Activated naive CD4-positive, alpha-beta T cell treated with anti-CD3 and anti-CD28 coated beads, Interleukin-2, amount 10 ng/mL, durations not matched to agents 7 days and 5 days (primary cell): Measurements from ENCODE around the gene EIF6.
A peak's percentile ranks its signal among the peaks of the same experiment; 100 is the strongest.
"Not testable (repeated sequence)": the region's sequence is repeated elsewhere in the genome, so short reads cannot be mapped to it uniquely, and the experiment has no call there.

ENCODE experiments used
- CTCF ChIA-PET: fragments of 350-600 bp; sonication (Branson Sonifier 250); formaldehyde crosslinking; loops from one replicate; lab custom pipeline; 2021; ENCODE audit warnings: antibody characterized with exemption; lab: Charles Lee
- DNase-seq: peaks from one replicate; pipeline ENCODE4 v3.0.0-alpha.2; 2020
- H3K27ac Mint-ChIP-seq: one replicate; pipeline ENCODE4 v1.8.0; 2021; ENCODE audit warnings: mild to moderate bottlenecking, moderate library complexity, mixed read lengths
- H3K27me3 Mint-ChIP-seq: one replicate; pipeline ENCODE4 v1.8.0; 2021; ENCODE audit warnings: mild to moderate bottlenecking, mixed read lengths
- H3K36me3 Mint-ChIP-seq: one replicate; pipeline ENCODE4 v1.8.0; 2021; ENCODE audit warnings: mixed read lengths
- H3K4me1 Mint-ChIP-seq: one replicate; pipeline ENCODE4 v1.8.0; 2021; ENCODE audit warnings: mixed read lengths
- H3K4me3 Mint-ChIP-seq: one replicate; pipeline ENCODE4 v1.8.0; 2021; ENCODE audit warnings: mild to moderate bottlenecking, moderate library complexity, mixed read lengths
- H3K9me3 Mint-ChIP-seq: one replicate; pipeline ENCODE4 v1.8.0; 2021; ENCODE audit warnings: mixed read lengths

EIF6 gene

GRCh38 chr20:35319192-35319870 is 34.8 kb upstream of the EIF6 start:
- Mint-ChIP-seq H3K27me3 (no peaks in the 10 kb centered on the region), H3K9me3 (no peaks in the 10 kb centered on the region), H3K4me1 (peaks cover 32% of the 10 kb centered on the region), H3K36me3 (peaks cover 3% of the 10 kb centered on the region), H3K27ac (no peak overlapping the region), H3K4me3 (no peak overlapping the region)
- DNase-seq = no peak
- CTCF ChIA-PET = interaction anchor here (2.5 to 5.1 kb wide), 2 partner anchors 10 to 15 kb away, joined by 16 to 18 read pairs; no protein-coding TSS in a partner anchor

GRCh38 chr20:35318502-35319157 is 34.1 kb upstream of the EIF6 start:
- Mint-ChIP-seq H3K27me3 (no peaks in the 10 kb centered on the region), H3K4me3 (no peak overlapping the region), H3K36me3 (peaks cover 5% of the 10 kb centered on the region), H3K4me1 (peaks cover 34% of the 10 kb centered on the region), H3K9me3 (no peaks in the 10 kb centered on the region), H3K27ac (peak overlapping the region; percentile 42)
- CTCF ChIA-PET = interaction anchor here (1.0 to 5.1 kb wide), 5 partner anchors 11 to 129 kb away, joined by 3 to 18 read pairs (median 16); no protein-coding TSS in a partner anchor
- DNase-seq = no peak

GRCh38 chr20:35317416-35318210 is 33.0 kb upstream of the EIF6 start:
- no peak overlapping the region for H3K27ac Mint-ChIP-seq
- DNase-seq = no peak

GRCh38 chr20:35316086-35316485 is 31.5 kb upstream of the EIF6 start:
- H3K9me3 Mint-ChIP-seq = no peaks in the 10 kb centered on the region
- H3K27ac Mint-ChIP-seq = no peak overlapping the region
- H3K4me1 Mint-ChIP-seq = peaks cover 49% of the 10 kb centered on the region
- no peak overlapping the region for H3K4me3 Mint-ChIP-seq
- peaks cover 10% of the 10 kb centered on the region for H3K36me3 Mint-ChIP-seq
- CTCF ChIA-PET = no interaction called here
- H3K27me3 Mint-ChIP-seq = no peaks in the 10 kb centered on the region
- DNase-seq = no peak

More at GRCh38 chr20:35317416-35318210, 33.0 kb upstream of the EIF6 start:
- CTCF ChIA-PET = interaction anchor here (1.0 to 5.1 kb wide), 5 partner anchors 10 to 131 kb away, joined by 3 to 18 read pairs (median 16); no protein-coding TSS in a partner anchor
- no peak overlapping the region for H3K4me3 Mint-ChIP-seq
- no peaks in the 10 kb centered on the region for H3K9me3 Mint-ChIP-seq
- no peaks in the 10 kb centered on the region for H3K27me3 Mint-ChIP-seq
- H3K4me1 Mint-ChIP-seq = peaks cover 36% of the 10 kb centered on the region
- H3K36me3 Mint-ChIP-seq = peaks cover 7% of the 10 kb centered on the region

- not testable (repeated sequence) for H3K27ac Mint-ChIP-seq, H3K9me3 Mint-ChIP-seq, DNase-seq, H3K4me3 Mint-ChIP-seq, H3K27me3 Mint-ChIP-seq
- H3K4me1 Mint-ChIP-seq = peaks cover 51% of the 10 kb centered on the region
- peaks cover 12% of the 10 kb centered on the region for H3K36me3 Mint-ChIP-seq
- CTCF ChIA-PET = interaction anchor here (1.4 kb wide), 1 partner anchor 10 kb away, joined by 8 read pairs; no protein-coding TSS in a partner anchor
Measured at GRCh38 chr20:35315632-35316020, 31.1 kb upstream of the EIF6 start.

- Mint-ChIP-seq H3K27me3 (no peaks in the 10 kb centered on the region), H3K4me1 (peaks cover 51% of the 10 kb centered on the region), H3K9me3 (no peaks in the 10 kb centered on the region), H3K27ac (peak overlapping the region; percentile 30), H3K36me3 (peaks cover 12% of the 10 kb centered on the region), H3K4me3 (no peak overlapping the region)
- DNase-seq = no peak
- CTCF ChIA-PET = interaction anchor here (1.4 kb wide), 1 partner anchor 9 kb away, joined by 8 read pairs; no protein-coding TSS in a partner anchor
Measured at GRCh38 chr20:35314816-35315631, 30.5 kb upstream of the EIF6 start.

- peak overlapping the region; percentile 43 for H3K27ac Mint-ChIP-seq
- H3K4me3 Mint-ChIP-seq = no peak overlapping the region
- H3K27me3 Mint-ChIP-seq = no peaks in the 10 kb centered on the region
- no peak for DNase-seq
- no peaks in the 10 kb centered on the region for H3K9me3 Mint-ChIP-seq
- CTCF ChIA-PET = interaction anchor here (0.6 to 1.4 kb wide), 2 partner anchors 8 to 405 kb away, joined by 3 read pairs; no protein-coding TSS in a partner anchor
- H3K4me1 Mint-ChIP-seq = peaks cover 40% of the 10 kb centered on the region
- H3K36me3 Mint-ChIP-seq = peaks cover 12% of the 10 kb centered on the region
Measured at GRCh38 chr20:35312318-35312717, 27.7 kb upstream of the EIF6 start.

GRCh38 chr20:35311822-35312221 is 27.2 kb upstream of the EIF6 start:
- H3K27me3 Mint-ChIP-seq = no peaks in the 10 kb centered on the region
- DNase-seq = no peak
- H3K9me3 Mint-ChIP-seq = no peaks in the 10 kb centered on the region
- peaks cover 40% of the 10 kb centered on the region for H3K4me1 Mint-ChIP-seq
- CTCF ChIA-PET = interaction anchor here (0.6 to 1.4 kb wide), 2 partner anchors 8 to 406 kb away, joined by 3 read pairs; no protein-coding TSS in a partner anchor
- peak overlapping the region; percentile 10 for H3K27ac Mint-ChIP-seq
- H3K36me3 Mint-ChIP-seq = peaks cover 12% of the 10 kb centered on the region
- H3K4me3 Mint-ChIP-seq = no peak overlapping the region

GRCh38 chr20:35311409-35311808 is 26.8 kb upstream of the EIF6 start:
- peaks cover 12% of the 10 kb centered on the region for H3K36me3 Mint-ChIP-seq
- H3K27me3 Mint-ChIP-seq = no peaks in the 10 kb centered on the region
- CTCF ChIA-PET = interaction anchor here (1.2 kb wide), 1 partner anchor 124 kb away, joined by 3 read pairs; no protein-coding TSS in a partner anchor
- H3K27ac Mint-ChIP-seq = no peak overlapping the region
- peak; percentile 47 for DNase-seq
- H3K9me3 Mint-ChIP-seq = no peaks in the 10 kb centered on the region
- H3K4me3 Mint-ChIP-seq = no peak overlapping the region
- H3K4me1 Mint-ChIP-seq = peaks cover 42% of the 10 kb centered on the region

- CTCF ChIA-PET = interaction anchor here (0.6 to 8.6 kb wide), 14 partner anchors 10 to 161 kb away, joined by 3 to 104 read pairs (median 5); partner anchors contain the start of genes EDEM2, EIF6, GDF5 and MMP24OS
- no peak overlapping the region for H3K27ac Mint-ChIP-seq
- H3K27me3 Mint-ChIP-seq = no peaks in the 10 kb centered on the region
- H3K36me3 Mint-ChIP-seq = peaks cover 8% of the 10 kb centered on the region
- peaks cover 40% of the 10 kb centered on the region for H3K4me1 Mint-ChIP-seq
- H3K9me3 Mint-ChIP-seq = no peaks in the 10 kb centered on the region
- no peak overlapping the region for H3K4me3 Mint-ChIP-seq
- DNase-seq = no peak
Measured at GRCh38 chr20:35307666-35308653, 23.4 kb upstream of the EIF6 start.

- no peak overlapping the region for H3K27ac Mint-ChIP-seq
Measured at GRCh38 chr20:35306931-35307517, 22.5 kb upstream of the EIF6 start.

More at GRCh38 chr20:35306931-35307517, 22.5 kb upstream of the EIF6 start:
- peaks cover 3% of the 10 kb centered on the region for H3K36me3 Mint-ChIP-seq
- peaks cover 32% of the 10 kb centered on the region for H3K4me1 Mint-ChIP-seq
- H3K4me3 Mint-ChIP-seq = no peak overlapping the region
- CTCF ChIA-PET = interaction anchor here (0.6 to 8.6 kb wide), 20 partner anchors 8 to 191 kb away, joined by 3 to 104 read pairs (median 6); partner anchors contain the start of genes EDEM2, EIF6, GDF5 and MMP24OS
- no peaks in the 10 kb centered on the region for H3K9me3 Mint-ChIP-seq
- no peaks in the 10 kb centered on the region for H3K27me3 Mint-ChIP-seq
- DNase-seq = peak; percentile 45
